ENCODE results near the gene TAF1C. TPM values are rescaled to one million over a fixed set of nuclear protein-coding genes. Genes with fewer than 3 reads are reported as not detected.

Gene TAF1C
- total RNA-seq, 1 experiment from 2014 or later = 31.9 TPM

DNA sequence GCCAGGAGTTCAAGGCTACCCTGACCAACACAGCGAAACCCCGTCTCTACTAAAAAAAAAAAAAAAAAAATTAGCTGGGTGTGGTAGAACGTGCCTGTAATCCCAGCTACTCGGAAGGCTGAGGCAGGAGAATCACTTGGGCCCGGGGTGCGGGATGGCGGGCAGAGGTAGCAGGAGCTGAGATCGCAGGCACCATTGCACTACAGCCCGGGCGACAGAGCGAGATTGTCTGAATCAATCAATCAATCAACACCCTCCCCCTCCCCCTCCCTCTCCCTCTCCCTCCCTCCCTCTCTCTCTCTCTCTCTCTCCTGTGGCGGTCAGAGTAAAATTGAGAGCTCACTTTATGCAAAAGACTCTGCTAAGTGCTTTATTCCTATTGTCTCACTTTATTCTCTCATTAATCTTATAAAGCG lies 43.1 kb downstream of the TAF1C start:
- ChIA-PET POLR2A (no interaction called here), CTCF (interaction anchor here (0.6 kb wide), 2 partner anchors 40 to 62 kb away, joined by 5 to 6 read pairs; no protein-coding TSS in a partner anchor)
- no peak for ATAC-seq
- H3K9me3 ChIP-seq (ENCODE audit: control insufficient read depth, insufficient read depth, low read depth, low read length) = no peaks in the 10 kb centered on the region
- intact Hi-C loops (cut with micrococcal nuclease; ENCODE audit: unreplicated experiment) = no loop called here
- no peak overlapping the region for H3K27ac ChIP-seq (ENCODE audit: low read length)
- in situ Hi-C loops (cut with HindIII; ENCODE audit: low pct_unique_long_range_greater_than_20kb, low sequenced_read_pairs) = no loop called here
- TF ChIP-seq TCF7L2 (IDR thresholded peaks at IDR 0.05; ENCODE audit: low read depth, low read length) (no peak), POLR2AphosphoS5 (IDR thresholded peaks at IDR 0.05; ENCODE audit: low read depth, low read length) (no peak), SIN3A (IDR thresholded peaks at IDR 0.05; ENCODE audit: borderline replicate concordance, insufficient read depth, low read depth, low read length) (no peak)
- TF ChIP-seq, protein P1, sequence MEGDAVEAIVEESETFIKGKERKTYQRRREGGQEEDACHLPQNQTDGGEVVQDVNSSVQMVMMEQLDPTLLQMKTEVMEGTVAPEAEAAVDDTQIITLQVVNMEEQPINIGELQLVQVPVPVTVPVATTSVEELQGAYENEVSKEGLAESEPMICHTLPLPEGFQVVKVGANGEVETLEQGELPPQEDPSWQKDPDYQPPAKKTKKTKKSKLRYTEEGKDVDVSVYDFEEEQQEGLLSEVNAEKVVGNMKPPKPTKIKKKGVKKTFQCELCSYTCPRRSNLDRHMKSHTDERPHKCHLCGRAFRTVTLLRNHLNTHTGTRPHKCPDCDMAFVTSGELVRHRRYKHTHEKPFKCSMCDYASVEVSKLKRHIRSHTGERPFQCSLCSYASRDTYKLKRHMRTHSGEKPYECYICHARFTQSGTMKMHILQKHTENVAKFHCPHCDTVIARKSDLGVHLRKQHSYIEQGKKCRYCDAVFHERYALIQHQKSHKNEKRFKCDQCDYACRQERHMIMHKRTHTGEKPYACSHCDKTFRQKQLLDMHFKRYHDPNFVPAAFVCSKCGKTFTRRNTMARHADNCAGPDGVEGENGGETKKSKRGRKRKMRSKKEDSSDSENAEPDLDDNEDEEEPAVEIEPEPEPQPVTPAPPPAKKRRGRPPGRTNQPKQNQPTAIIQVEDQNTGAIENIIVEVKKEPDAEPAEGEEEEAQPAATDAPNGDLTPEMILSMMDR (IDR thresholded peaks at IDR 0.05) = no peak
- TF ChIP-seq, protein P2, sequence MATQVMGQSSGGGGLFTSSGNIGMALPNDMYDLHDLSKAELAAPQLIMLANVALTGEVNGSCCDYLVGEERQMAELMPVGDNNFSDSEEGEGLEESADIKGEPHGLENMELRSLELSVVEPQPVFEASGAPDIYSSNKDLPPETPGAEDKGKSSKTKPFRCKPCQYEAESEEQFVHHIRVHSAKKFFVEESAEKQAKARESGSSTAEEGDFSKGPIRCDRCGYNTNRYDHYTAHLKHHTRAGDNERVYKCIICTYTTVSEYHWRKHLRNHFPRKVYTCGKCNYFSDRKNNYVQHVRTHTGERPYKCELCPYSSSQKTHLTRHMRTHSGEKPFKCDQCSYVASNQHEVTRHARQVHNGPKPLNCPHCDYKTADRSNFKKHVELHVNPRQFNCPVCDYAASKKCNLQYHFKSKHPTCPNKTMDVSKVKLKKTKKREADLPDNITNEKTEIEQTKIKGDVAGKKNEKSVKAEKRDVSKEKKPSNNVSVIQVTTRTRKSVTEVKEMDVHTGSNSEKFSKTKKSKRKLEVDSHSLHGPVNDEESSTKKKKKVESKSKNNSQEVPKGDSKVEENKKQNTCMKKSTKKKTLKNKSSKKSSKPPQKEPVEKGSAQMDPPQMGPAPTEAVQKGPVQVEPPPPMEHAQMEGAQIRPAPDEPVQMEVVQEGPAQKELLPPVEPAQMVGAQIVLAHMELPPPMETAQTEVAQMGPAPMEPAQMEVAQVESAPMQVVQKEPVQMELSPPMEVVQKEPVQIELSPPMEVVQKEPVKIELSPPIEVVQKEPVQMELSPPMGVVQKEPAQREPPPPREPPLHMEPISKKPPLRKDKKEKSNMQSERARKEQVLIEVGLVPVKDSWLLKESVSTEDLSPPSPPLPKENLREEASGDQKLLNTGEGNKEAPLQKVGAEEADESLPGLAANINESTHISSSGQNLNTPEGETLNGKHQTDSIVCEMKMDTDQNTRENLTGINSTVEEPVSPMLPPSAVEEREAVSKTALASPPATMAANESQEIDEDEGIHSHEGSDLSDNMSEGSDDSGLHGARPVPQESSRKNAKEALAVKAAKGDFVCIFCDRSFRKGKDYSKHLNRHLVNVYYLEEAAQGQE (IDR thresholded peaks at IDR 0.05; ENCODE audit: insufficient read depth in 1 of 2, low read depth in 2 of 2, low read length in 1 of 2) = no peak
- peak overlapping the region; percentile 74 to 78 for H3K4me3 ChIP-seq (ENCODE audit: low read depth in 2 of 2, low read length in 2 of 2)
- BruUV-seq (replicated peaks) = no TSS peak
- H3K4me1 ChIP-seq (ENCODE audit: control insufficient read depth, insufficient read depth, low read length) = no peaks in the 10 kb centered on the region; the same call in 1 of the 2 replicates
- no peaks in the 10 kb centered on the region for H3K27me3 ChIP-seq (ENCODE audit: control insufficient read depth, insufficient read depth, low read length)
- H3K36me3 ChIP-seq (ENCODE audit: control insufficient read depth, insufficient read depth, low read length) = peaks cover 5% of the 10 kb centered on the region; the same call in 1 of the 2 replicates
- DNase-seq (ENCODE audit: low read depth, low spot score) = no peak

DNA sequence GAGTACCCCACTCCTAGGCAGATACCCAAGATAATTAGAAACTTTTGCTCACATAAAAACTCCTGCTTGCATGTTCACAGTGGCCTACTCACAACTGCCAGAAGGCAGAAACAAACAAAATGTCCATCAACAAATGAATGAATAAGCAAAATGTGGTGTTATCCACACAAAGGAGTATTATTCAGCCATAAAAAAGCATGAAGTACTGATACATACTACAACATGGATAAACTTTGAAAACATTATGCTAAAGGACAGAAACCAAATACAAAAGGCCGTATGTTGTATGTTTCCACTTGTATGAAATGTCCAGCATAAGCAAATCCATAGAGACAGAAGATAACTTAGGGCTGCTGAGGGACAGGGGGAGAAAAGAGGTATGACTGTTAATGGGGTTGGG lies 43.8 kb downstream of the TAF1C start:
- Histone ChIP-seq H3K36me3 (ENCODE audit: control insufficient read depth, insufficient read depth, low read length) (peaks cover 5% of the 10 kb centered on the region; the same call in 1 of the 2 replicates), H3K9me3 (ENCODE audit: control insufficient read depth, insufficient read depth, low read depth, low read length) (no peaks in the 10 kb centered on the region), H3K4me3 (ENCODE audit: low read depth in 2 of 2, low read length in 2 of 2) (no peak overlapping the region), H3K27ac (ENCODE audit: low read length) (no peak overlapping the region), H3K4me1 (ENCODE audit: control insufficient read depth, insufficient read depth, low read length) (no peaks in the 10 kb centered on the region; the same call in 1 of the 2 replicates), H3K27me3 (ENCODE audit: control insufficient read depth, insufficient read depth, low read length) (no peaks in the 10 kb centered on the region)
- intact Hi-C loops (cut with micrococcal nuclease; ENCODE audit: unreplicated experiment) (no loop called here), in situ Hi-C loops (cut with HindIII; ENCODE audit: low pct_unique_long_range_greater_than_20kb, low sequenced_read_pairs) (no loop called here)
- ATAC-seq (no peak), DNase-seq (ENCODE audit: low read depth, low spot score) (no peak)
- TF ChIP-seq SIN3A (IDR thresholded peaks at IDR 0.05; ENCODE audit: borderline replicate concordance, insufficient read depth, low read depth, low read length) (no peak), POLR2AphosphoS5 (IDR thresholded peaks at IDR 0.05; ENCODE audit: low read depth, low read length) (no peak), TCF7L2 (IDR thresholded peaks at IDR 0.05; ENCODE audit: low read depth, low read length) (no peak)
- TF ChIP-seq, protein P2 (IDR thresholded peaks at IDR 0.05; ENCODE audit: insufficient read depth in 1 of 2, low read depth in 2 of 2, low read length in 1 of 2) = no peak
- TF ChIP-seq, protein P1 (IDR thresholded peaks at IDR 0.05) = no peak
- TSS peak; percentile 72 for BruUV-seq (replicated peaks)
- CTCF ChIA-PET = no interaction called here
- POLR2A ChIA-PET = no interaction called here
